T-helper 2 cell (primary cell): ENCODE results near the gene PGC.

Experiments
- DNase-seq, 5 experiments: peaks; one replicate each; pipeline versions ENCODE4 v3.0.0 to v3.0.0-alpha.2; 2012 to 2022

The PGC gene

GRCh38 chr6:41744236-41744787 is 2.9 kb downstream of the PGC start:
- no peak for DNase-seq

GRCh38 chr6:41743406-41744235 is 3.6 kb downstream of the PGC start:
- DNase-seq = no peak

- DNase-seq = no peak
Observed at GRCh38 chr6:41741625-41742490, 5.3 kb downstream of the PGC start.

- no peak for DNase-seq
Observed at GRCh38 chr6:41740366-41741162, 6.6 kb downstream of the PGC start.

GRCh38 chr6:41739041-41739440 is 8.2 kb downstream of the PGC start:
- DNase-seq = no peak

DNA sequence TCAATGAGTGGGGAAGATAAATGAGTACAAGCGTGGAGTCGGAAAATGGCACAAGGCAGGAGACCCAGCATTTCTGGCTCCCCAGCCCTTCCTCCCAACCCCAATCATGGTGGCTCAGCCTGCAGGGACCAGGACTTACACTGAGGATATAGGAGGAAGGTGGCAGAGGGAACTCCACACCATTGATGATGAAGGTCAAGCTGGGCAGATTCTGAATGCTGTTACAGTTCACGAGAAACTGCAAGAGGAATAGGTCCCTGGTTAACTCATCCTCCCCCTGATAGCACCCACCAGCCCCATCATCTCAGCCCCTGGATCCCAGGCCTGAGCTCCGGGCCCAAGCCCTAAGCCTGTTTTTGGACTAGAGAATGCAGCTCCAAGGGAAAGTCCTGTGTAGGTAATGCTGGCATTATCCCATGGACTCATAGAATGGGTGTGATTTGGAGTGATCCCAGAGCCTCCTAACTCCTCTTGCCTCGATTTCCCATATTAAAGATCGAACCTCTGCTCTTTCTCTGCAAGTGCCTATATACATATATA is 9.5 kb downstream of the PGC start:
- no peak for DNase-seq

DNA sequence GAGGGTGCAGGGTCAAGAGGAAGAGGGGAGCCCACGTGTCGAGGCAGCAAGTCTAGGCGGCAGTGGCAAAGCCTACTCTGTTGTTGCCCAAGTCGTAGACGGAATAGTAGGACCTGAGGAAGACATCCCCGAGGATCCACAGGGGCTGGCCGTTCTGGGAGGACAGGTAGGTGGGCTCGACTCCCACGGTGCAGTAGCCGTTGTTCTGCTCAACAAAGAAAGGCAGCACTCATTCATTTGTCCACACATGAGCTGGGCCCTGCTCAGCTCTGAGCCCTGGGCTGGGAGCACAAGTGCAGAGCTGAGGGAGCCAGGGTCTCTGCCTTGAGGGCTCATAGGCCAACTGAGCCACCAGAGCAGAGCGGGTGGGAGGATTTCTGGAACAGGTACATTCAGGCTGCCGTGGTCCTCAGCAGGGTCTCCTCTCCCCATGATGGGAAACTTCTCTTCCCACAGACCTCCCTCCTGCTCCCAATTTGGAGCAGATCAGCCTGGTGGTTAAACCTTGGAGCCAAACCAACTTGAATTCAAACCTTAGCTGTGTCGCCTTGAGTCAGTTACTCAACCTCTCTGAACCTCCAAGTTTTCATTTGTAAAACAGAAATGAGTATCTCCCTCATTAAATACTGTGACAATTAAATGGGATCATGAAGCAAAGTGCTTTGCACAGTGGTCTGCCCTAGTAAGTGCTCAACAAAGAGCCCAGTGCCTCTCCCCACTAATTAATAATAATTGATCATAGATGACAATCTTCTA is 10.2 kb downstream of the PGC start:
- no peak for DNase-seq

GRCh38 chr6:41736186-41736733 is 10.9 kb downstream of the PGC start:
- no peak for DNase-seq

- DNase-seq = peak; percentile 86 to 92 (median 91)
Observed at GRCh38 chr6:41735427-41736185, 11.6 kb downstream of the PGC start, which contains the start of gene TFEB. Gene TFEB, minus strand, starts transcription at chr6:41735608. Its CDS starts 44,395 bp downstream, at chr6:41691213.

DNA sequence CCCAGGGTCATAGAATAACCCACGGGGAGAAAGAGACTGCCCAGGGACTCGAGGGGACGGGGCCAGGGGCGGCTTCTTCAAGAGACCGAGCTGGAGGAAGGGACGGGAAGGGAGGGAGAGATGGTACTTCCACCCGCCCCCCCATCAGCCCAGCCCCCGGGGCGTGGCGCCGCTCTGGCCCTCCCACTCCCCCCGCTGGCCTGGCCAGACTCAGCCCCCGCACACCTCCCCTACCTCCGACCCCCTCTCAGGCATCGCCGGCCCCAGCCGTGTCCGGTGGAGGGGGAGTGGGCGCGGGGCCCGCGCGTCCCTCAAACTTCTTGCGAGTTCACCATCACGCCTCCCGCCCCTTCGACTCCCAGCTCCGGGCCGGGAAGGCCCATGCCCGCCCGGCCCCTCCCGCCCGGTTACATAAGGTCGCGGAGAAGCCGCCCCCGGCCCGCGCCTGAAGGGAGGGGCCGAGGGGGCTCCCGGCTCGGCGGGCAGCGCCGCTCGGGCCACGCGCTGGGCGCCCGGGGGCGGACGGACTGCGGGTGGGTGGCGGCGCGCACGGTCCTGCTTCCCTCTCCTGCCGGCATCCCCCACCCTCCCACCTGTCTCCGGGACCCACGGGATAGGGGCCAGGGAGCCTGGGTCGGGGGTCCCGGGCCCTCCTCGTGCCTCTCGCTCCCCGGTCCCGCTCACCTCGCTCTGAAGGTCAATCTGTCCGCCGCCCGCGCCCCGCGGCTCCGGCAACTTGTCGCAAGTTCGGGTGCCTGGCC is 12.4 kb downstream of the PGC start:
- DNase-seq = peak; percentile 49 to 74 (median 57)

GRCh38 chr6:41733707-41734665 is 13.2 kb downstream of the PGC start:
- DNase-seq = peak; percentile 26 to 83 (median 65)

DNA sequence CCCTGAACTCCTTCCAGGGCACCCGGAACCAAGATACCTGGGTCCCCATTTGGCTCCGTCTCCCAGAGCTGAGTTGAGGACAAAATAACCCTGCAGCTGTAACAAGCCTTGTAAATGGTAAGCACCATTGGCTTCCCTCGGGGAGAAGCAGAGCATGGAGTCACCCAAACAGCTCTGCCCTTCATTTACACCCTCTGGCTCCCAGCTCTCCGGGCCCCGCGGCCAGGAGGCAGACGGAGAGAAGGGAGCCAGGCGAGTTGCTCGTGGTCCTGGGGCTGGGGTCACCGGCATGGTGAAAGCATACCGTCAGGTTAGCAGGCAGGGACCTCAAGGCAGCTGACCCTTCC is 13.9 kb downstream of the PGC start:
- DNase-seq = no peak

GRCh38 chr6:41732591-41733359 is 14.4 kb downstream of the PGC start:
- peak in 4 of 5 experiments; percentile 23 to 79 (median 55) for DNase-seq

DNA sequence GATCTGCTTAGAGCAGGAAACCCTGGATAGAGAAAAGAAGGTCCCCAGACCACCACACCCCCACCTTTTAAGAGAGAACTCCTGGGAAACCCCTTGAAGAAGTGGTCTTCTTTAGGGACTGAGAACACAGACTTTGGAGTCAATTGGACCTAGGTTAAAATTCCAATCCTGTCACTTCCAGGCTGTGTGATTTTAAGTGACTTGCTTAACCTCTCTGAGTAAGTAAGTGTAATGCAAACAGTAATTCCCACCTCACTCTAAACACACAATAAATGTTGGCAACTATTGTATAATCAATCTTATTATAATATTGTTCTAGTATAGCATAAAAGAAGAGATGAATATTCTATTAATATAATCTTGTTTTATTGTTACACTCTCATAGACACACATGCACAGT is 15.0 kb downstream of the PGC start:
- no peak for DNase-seq

DNA sequence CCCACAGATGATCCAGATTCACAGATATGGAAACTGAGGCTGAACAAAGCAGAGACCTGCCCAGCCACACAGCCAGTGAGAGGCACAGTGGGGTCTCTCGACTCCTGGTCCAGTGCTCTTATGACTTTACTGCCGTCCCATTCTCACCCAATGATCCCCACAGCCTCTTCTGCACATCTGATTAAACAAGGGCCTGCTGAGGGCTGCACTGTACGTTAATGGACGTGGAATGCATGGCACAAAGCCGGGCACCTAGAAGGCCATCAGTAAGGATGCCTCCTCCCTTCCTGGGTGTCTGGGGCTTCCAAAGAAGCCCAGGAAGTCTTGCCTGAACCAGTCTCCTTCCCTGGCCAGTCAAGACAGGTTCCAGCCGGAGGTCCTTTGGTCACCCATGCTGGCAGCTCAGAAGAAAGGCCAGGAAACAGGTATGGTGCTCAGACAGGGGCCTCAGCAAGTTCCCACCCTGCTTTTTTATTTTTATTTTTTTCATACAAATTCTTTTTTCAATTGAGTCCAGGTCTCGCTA is 15.6 kb downstream of the PGC start:
- no peak for DNase-seq

- DNase-seq = peak in 1 of 5 experiments; percentile 45
Observed at GRCh38 chr6:41730531-41731436, 16.4 kb downstream of the PGC start.
